Measurements from ENCODE around the gene INSR. TPM values are rescaled to one million over a fixed set of nuclear protein-coding genes. Genes with fewer than 3 reads are reported as not detected.
A peak's percentile ranks its signal among the peaks of the same experiment; 100 is the strongest.
"Not testable (repeated sequence)": the region's sequence is repeated elsewhere in the genome, so short reads cannot be mapped to it uniquely, and the experiment has no call there.

The INSR gene
- total and polyA plus RNA-seq, 2 donors (not counting 3 experiments of a cell fraction or from before 2014, with no cell fraction given): 4.9 to 19.5 TPM

DNA sequence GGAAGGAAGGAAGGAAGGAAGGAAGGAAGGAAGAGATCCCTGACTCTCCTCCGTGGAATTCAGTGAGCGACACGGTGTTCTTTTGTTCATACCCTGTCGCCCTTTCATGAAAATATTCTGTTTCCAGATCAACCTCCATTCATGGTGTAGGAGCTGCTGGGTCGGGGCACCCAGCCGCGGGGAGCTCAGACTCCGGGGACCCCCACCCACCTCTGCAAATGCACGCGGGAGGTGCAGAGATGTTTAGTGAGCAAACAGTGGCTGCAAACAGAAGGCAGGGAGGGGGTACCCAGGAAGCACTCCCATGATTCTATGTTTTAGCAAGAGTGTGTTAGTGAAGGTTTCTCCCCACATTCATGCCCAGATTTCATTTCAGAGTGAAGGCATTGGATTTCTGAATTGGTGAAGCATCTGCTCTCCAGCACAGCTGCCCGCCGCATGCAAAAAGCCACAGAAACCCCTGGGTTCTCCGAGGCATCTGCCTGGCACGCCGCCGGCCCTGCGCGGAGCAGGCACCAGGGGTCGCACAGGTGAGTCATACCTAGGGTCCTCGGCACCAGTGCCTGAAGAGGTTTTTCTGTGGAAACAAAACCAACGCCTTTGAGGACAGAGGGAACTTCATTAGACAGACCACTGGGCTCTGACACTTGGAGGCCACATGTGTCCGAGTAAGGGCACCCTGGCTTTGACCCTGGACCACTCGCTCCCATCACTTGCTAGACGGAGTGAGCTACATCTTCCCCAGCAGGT is 144.1 kb downstream of the INSR start:
- intact Hi-C loops (cut with micrococcal nuclease): loop anchor here (1.0 kb wide), 4 partner anchors 48 to 191 kb away; partner anchors contain the start of gene INSR
- Histone ChIP-seq H3K9ac (replicated peaks; ENCODE audit: extremely low read depth, insufficient read depth, low read length) (no peak overlapping the region), H2AFZ (ENCODE audit: low read depth, low read length) (no peak overlapping the region), H3K36me3 (ENCODE audit: control insufficient read depth in 2 of 2, extremely low read depth in 1 of 2, insufficient read depth in 2 of 2, low read length in 2 of 2) (no peaks in the 10 kb centered on the region), H3K4me1 (ENCODE audit: control insufficient read depth, extremely low read depth, insufficient read depth, low read length) (peaks cover 3% of the 10 kb centered on the region), H3K9me1 (replicated peaks; ENCODE audit: control insufficient read depth, extremely low read depth, insufficient read depth, low read length) (no peaks in the 10 kb centered on the region), H3K4me2 (ENCODE audit: insufficient read depth, low read length) (no peak overlapping the region), H4K20me1 (replicated peaks; ENCODE audit: control insufficient read depth, extremely low read depth, insufficient read depth, low read length) (no peaks in the 10 kb centered on the region), H3K79me2 (ENCODE audit: control insufficient read depth, insufficient read depth, low read length) (no peaks in the 10 kb centered on the region), H3K4me3 (replicated peaks in 1 of 3; ENCODE audit: insufficient read depth in 1 of 3, low read depth in 1 of 3, low read length in 3 of 3) (no peak overlapping the region), H3K27ac (ENCODE audit: insufficient read depth, low read depth, low read length) (no peak overlapping the region), H3K9me3 (replicated peaks; ENCODE audit: control insufficient read depth, insufficient read depth, low read length) (no peaks in the 10 kb centered on the region), H3K27me3 (ENCODE audit: control insufficient read depth in 2 of 2, insufficient read depth in 2 of 2, low read length in 2 of 2) (no peaks in the 10 kb centered on the region)
- TF ChIP-seq POLR2A (IDR thresholded peaks at IDR 0.05; ENCODE audit: low read depth, low read length) (no peak), FOS (IDR thresholded peaks at IDR 0.05; ENCODE audit: borderline replicate concordance, insufficient read depth, low read length) (no peak), GATA2 (IDR thresholded peaks at IDR 0.05; ENCODE audit: insufficient read depth, insufficient read length, low read depth, low read length) (no peak), EZH2 (IDR thresholded peaks at IDR 0.05; ENCODE audit: borderline replicate concordance, low read depth, low read length, severe bottlenecking) (no peak), JUN (IDR thresholded peaks at IDR 0.05; ENCODE audit: borderline replicate concordance, insufficient read depth, insufficient read length, low read depth) (no peak)
- TF ChIP-seq, protein P1, sequence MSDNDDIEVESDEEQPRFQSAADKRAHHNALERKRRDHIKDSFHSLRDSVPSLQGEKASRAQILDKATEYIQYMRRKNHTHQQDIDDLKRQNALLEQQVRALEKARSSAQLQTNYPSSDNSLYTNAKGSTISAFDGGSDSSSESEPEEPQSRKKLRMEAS (IDR thresholded peaks at IDR 0.05; ENCODE audit: insufficient read depth, insufficient read length): no peak
- TF ChIP-seq, protein P2, sequence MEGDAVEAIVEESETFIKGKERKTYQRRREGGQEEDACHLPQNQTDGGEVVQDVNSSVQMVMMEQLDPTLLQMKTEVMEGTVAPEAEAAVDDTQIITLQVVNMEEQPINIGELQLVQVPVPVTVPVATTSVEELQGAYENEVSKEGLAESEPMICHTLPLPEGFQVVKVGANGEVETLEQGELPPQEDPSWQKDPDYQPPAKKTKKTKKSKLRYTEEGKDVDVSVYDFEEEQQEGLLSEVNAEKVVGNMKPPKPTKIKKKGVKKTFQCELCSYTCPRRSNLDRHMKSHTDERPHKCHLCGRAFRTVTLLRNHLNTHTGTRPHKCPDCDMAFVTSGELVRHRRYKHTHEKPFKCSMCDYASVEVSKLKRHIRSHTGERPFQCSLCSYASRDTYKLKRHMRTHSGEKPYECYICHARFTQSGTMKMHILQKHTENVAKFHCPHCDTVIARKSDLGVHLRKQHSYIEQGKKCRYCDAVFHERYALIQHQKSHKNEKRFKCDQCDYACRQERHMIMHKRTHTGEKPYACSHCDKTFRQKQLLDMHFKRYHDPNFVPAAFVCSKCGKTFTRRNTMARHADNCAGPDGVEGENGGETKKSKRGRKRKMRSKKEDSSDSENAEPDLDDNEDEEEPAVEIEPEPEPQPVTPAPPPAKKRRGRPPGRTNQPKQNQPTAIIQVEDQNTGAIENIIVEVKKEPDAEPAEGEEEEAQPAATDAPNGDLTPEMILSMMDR (IDR thresholded peaks at IDR 0.05; ENCODE audit: extremely low read depth in 1 of 2, insufficient read depth in 1 of 2, low read depth in 1 of 2, low read length in 2 of 2): no peak
- ChIA-PET CTCF (interaction anchor here (1.1 to 1.8 kb wide), 4 partner anchors 9 to 191 kb away, joined by 3 to 14 read pairs (median 4); no protein-coding TSS in a partner anchor), POLR2A (interaction anchor here (0.7 kb wide), 1 partner anchor 33 kb away, joined by 6 read pairs; no protein-coding TSS in a partner anchor)
- FAIRE-seq (peak; percentile 91), DNase-seq (ENCODE audit: low read depth, low spot score) (no peak)
- dilution Hi-C loops (cut with MboI; ENCODE audit: extremely low pct_ligation_motif_present, low sequenced_read_pairs): no loop called here
- BruUV-seq (replicated peaks): no TSS peak

DNA sequence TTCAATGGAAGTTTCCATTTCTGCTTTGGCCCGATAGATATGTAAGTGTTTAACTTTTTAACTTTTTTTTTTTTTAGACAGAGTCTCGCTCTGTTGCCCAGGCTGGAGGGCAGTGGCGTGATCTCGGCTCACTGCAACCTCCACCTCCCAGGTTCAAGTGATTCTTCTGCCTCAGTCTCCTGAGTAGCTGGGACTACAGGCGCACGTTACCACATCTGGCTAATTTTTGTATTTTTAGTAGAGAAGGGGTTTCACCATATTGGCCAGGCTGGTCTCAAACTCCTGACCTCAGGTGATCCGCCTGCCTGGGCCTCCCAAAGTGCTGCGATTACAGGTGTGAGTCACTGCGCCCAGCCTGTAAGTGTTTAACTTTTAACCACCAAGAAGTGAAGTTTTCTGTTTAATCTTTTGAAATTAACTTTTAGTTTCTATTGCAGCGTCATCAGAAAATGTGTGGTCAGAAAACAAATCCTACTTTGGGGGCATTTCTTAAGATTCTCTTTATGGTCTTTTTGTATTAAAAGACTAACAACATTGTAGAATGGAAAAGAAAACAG is 147.0 kb downstream of the INSR start:
- BruUV-seq (replicated peaks); H4K20me1 ChIP-seq (replicated peaks; ENCODE audit: control insufficient read depth, extremely low read depth, insufficient read depth, low read length); H3K36me3 ChIP-seq (ENCODE audit: control insufficient read depth in 2 of 2, extremely low read depth in 1 of 2, insufficient read depth in 2 of 2, low read length in 2 of 2); H3K4me2 ChIP-seq (ENCODE audit: insufficient read depth, low read length); H3K9me3 ChIP-seq (replicated peaks; ENCODE audit: control insufficient read depth, insufficient read depth, low read length); H3K79me2 ChIP-seq (ENCODE audit: control insufficient read depth, insufficient read depth, low read length); FAIRE-seq; intact Hi-C loops (cut with micrococcal nuclease); H3K9ac ChIP-seq (replicated peaks; ENCODE audit: extremely low read depth, insufficient read depth, low read length); H3K9me1 ChIP-seq (replicated peaks; ENCODE audit: control insufficient read depth, extremely low read depth, insufficient read depth, low read length); DNase-seq (ENCODE audit: low read depth, low spot score); dilution Hi-C loops (cut with MboI; ENCODE audit: extremely low pct_ligation_motif_present, low sequenced_read_pairs); POLR2A ChIA-PET; H3K27ac ChIP-seq (ENCODE audit: insufficient read depth, low read depth, low read length); H3K4me1 ChIP-seq (ENCODE audit: control insufficient read depth, extremely low read depth, insufficient read depth, low read length); H3K27me3 ChIP-seq (ENCODE audit: control insufficient read depth in 2 of 2, insufficient read depth in 2 of 2, low read length in 2 of 2); H3K4me3 ChIP-seq (replicated peaks in 1 of 3; ENCODE audit: insufficient read depth in 1 of 3, low read depth in 1 of 3, low read length in 3 of 3); H2AFZ ChIP-seq (ENCODE audit: low read depth, low read length): not testable (repeated sequence)
- CTCF ChIA-PET: interaction anchor here (2.1 kb wide), 1 partner anchor 194 kb away, joined by 42 read pairs; no protein-coding TSS in a partner anchor

All from endothelial cell of umbilical vein (primary cell).